Skeletal muscle cell (primary cell): ENCODE measurements around the gene CYP1A2.
"Not testable (repeated sequence)": the region's sequence is repeated elsewhere in the genome, so short reads cannot be mapped to it uniquely, and the experiment has no call there.

Source experiments
- DNase-seq: peaks from one replicate; pipeline ENCODE4 v3.0.0-alpha.2; 2010; ENCODE audit warnings: low read depth
- H3K4me3 ChIP-seq: 2 replicates; pipeline ENCODE4 v1.5.1; 2011; ENCODE audit warnings: low read depth, mild to moderate bottlenecking, control low read depth, low read length, moderate library complexity

CYP1A2 gene

DNA sequence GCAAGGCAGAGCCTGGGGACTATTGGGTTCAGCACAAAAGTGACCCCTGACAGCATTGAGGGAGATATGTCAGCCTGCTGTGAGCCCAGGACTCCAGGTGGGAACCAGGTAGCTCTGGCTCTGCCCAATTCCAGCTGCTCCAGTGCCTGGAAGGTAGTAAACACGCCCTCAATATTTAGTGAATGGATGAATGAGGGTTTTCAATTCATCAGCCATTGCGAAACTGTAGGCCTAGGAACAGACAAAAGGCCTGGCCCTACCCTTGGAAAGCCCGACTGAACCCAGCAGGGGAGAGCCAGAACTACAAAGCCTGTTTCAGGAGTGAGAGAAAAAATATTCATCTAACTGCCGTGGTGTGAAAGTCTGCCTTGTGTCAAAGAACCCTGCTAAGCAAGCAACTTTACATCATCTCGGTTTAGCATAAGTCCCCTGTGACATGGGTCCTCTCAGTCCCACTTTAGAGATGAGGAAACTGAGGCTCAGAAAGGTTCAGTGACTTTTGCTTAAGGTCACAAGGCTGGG lies 25.1 kb downstream of the CYP1A2 start:
- no peak for DNase-seq
- H3K4me3 ChIP-seq: no peak overlapping the region

DNA sequence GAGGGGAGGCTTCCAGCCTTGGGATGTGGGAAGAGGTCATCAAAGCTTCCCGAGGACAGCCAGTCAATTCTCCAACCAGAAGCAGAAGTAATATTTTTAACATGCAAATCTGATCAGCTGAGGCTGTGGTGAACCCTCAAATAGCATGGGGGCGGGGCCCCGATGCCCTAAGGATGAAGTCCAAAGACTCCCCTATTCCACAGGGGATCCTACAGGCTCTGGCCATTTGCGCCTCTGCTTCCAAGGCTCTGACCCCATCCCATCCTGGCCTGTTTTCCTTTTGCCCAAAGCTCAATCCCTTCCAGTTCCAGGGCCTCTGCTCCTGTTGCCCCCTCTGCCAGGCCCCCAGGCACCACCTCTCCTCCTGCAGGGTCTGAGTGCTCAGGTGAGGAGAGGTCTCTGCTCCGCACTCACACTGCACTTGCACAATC lies 26.5 kb downstream of the CYP1A2 start:
- no peak for DNase-seq
- H3K4me3 ChIP-seq: no peak overlapping the region

GRCh38 chr15:74775894-74776293 lies 27.2 kb downstream of the CYP1A2 start:
- no peak for DNase-seq

DNA sequence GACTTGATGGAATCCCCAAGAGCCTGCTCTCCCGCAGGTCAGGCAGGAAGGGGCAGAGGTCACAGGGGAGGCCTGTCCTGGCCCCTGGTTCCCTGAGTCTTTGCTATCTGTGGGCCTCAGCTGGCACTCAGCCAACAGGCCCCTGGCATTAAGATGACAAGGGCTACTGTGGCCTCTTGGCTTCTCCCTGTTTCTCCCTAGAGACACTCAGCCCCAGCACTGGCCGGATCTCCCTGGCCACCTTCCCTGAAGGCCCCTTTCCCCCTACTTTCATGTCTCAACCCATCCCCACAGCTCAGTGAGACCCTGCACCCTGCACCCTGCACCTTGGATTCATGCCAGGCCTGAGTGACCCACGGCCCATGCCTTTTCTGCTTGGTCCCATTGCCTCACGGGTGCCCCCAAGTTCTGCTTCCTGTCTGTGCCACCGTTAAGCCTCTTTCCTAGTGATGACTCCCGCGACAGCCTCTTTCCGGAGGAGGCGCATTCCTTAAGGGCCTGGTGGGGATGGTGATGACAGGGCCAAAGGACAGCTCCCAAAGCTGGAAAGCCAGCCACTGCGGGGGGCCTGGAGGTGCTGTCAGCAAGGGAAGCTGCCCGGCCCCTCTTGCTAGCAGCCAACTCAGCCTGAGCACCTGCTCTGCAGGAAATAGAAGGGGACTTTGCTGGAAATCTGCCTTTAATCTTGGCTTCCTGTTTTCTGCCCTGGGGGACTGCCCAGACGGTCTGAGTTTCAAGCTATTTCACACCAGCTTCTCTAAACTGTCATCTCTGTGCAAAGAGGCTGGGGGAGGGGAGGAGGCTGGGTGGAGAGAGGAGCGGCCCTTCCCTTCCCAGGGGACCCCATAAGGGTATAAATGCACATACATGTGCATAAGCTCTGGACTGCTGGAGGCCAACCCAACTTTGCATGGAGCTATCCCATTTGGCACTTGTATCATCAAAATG lies 28.4 kb downstream of the CYP1A2 start:
- no peak for DNase-seq
- H3K4me3 ChIP-seq: no peak overlapping the region

More at GRCh38 chr15:74775894-74776293, 27.2 kb downstream of the CYP1A2 start:
- no peak overlapping the region for H3K4me3 ChIP-seq

GRCh38 chr15:74777769-74778598 lies 29.3 kb downstream of the CYP1A2 start:
- DNase-seq: no peak
- no peak overlapping the region for H3K4me3 ChIP-seq

DNA sequence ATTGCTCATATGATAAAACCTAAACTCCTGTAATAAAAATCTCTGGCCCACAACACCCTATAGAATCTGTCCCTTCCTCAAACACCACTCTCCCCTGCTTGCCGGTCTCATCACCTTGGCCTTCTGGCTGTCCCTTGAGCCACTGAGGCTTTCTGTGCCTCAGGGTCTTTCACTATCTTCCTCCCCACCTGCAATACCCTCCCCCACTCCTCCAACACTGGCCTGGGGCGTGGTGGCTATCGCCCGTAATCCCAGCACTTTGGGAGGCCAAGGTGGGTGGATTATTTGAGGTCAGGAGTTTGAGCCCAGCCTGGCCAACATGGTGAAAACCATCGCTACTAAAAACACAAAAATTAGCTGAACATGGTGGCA lies 29.9 kb downstream of the CYP1A2 start:
- H3K4me3 ChIP-seq: no peak overlapping the region
- no peak for DNase-seq

DNA sequence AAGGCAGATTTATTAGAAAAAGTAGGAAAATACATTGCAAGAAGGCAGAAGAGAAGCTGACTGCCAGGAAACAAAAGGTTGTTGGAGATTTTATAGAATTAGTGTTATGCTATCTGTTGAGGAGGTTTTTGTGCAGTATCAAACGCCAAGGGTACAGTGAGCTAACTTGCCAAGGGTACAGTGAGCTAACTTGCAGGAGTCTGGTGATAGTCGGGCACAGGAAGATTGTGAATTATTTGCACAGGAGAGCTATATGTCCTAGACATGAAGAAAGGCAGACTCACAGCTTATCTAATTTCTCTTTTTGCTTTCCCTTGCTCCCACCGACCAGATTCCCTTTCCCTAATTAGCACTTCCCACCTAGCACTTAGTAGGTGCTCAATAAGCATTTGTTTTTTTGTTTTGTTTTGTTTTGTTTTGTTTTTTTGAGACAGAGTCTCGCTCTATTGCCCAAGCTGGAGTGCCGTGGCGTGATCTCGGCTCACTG lies 30.6 kb downstream of the CYP1A2 start:
- H3K4me3 ChIP-seq: no peak overlapping the region
- DNase-seq: no peak

- H3K4me3 ChIP-seq: no peak overlapping the region
- DNase-seq: no peak
These were observed 32.1 kb downstream of the CYP1A2 start for GRCh38 chr15:74780523-74781430.

DNA sequence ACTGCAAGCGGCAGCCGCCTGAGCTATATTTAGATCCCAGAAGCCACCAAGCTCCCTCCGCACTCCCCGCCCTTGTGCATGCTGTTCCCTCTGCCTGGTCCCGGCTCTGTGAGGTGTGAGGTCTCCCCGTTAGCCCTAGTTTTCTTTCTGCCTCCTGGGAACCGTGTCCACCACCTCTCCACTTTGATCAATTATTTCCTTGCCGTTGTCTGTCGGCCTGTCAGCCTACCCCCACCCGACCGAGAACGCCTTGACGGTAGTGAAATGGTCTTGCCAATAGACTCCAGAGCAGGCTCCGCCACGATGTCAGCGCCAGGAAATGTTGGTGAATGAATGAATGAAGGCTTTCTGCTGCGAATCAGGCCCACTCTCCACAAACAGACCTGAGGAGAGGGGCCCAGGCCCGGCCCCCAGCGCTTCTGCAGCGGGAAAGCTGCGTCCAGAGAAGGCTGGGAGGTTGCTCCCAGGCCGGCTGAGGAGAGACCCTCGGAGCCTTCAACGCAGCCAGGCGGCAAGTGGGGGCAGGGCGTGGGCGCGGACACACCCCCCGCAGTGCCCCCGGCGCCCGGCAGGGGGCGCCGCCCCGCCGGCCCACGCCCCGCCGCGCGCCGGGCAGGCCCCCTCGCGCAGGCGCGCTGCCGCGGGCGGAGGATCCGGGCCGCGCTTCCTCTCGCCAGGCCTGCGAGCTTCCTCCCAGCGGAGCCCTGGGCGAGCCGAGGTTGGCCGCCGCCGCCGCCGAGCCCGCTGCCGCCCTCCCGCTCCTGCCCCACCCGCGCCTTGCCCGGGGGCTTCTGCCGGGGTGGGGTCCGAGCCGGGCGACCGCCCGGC lies 33.0 kb downstream of the CYP1A2 start, which contains the start of gene CSK:
CSK (plus strand) TSS at position 650 of the 828 bp plus-strand sequence. CDS start 16,218 bp downstream, outside the sequence.
- no peak for DNase-seq
- peak within 1 kb of the TSS; percentile 87 for H3K4me3 ChIP-seq

DNA sequence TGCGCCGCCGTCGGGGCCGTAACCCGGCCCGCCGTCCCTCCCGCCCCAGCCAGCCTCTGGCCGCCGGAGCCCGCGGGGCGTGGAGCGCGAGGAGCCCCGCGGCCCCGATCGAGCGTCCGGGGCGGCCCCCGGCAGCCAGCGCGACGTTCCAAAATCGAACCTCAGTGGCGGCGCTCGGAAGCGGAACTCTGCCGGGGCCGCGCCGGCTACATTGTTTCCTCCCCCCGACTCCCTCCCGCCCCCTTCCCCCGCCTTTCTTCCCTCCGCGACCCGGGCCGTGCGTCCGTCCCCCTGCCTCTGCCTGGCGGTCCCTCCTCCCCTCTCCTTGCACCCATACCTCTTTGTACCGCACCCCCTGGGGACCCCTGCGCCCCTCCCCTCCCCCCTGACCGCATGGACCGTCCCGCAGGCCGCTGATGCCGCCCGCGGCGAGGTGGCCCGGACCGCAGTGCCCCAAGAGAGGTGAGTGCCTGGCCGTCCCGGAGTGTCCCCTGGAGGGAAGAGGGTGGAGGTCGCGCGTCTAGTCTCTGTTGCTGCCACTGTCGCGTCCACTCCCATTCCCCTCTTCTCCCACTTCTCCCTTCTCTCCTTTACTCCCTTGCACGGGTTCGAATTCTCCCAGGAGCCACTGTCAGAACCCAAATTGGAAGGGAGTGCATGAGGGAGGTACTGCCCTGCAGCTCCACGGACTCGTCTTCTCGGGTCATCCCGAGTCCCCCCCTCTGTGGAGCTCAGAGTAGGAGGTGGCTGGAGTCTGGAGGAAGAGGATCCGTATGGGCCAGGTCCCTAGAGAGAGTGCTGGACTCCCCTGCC lies 33.8 kb downstream of the CYP1A2 start:
- DNase-seq: no peak
- peak overlapping the region; percentile 87 for H3K4me3 ChIP-seq

DNA sequence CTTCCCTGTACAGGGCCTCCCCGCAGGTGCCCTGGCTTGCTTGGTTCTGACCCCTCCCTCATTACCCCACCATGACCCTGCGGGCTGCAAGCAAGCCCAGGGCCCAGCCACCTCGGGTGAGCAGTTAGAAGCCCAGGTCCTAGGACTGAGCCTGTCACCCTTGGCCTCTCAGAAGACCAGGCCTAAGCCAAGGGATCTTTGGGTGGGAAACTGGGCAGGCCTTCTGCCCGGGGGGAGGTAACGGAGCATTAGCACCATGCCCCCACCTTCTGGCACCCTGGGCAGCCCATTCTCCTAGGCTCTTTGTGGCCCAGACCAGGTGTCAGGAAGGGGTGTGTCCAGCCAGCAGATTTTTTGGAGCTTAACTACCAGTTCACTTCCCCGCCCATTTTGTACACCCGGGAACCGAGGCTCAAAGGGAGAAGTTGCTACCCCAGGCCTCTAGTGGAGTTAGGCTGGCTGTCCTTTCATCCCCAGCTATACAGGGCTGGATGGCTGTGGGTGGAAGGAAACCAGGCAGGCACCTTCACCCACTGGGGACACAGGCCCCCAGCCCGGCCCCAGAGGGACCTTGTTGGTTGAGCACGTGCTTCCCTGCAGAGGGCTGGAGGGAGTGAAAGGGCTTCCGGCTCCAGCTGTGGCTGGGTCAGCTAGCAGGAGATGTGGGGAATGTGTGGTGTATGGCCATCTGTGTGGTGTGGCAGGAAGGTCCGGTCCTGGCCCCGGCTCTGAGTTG lies 34.6 kb downstream of the CYP1A2 start:
- no peak for DNase-seq

DNA sequence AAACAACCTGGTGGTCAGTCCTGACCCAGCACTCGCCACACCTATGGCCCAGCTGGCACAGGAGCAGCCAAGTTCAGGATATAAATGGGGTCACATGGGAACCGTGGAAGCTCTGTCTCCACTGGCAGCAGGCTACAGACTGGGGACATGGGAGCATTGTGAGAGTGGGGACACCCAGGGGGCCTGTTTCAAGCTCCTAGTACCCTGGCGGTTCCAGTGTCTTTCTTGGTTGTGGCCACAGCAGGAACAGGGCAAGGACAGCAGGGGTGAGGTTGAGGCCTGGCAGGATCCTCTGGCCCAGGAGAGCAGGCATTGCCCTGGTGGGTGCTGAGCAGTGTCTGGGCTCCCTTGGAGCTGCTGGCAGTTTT lies 35.1 kb downstream of the CYP1A2 start:
- peak overlapping the region; percentile 87 for H3K4me3 ChIP-seq
- no peak for DNase-seq

More for the DNA sequence above, 34.6 kb downstream of the CYP1A2 start:
- peak overlapping the region; percentile 87 for H3K4me3 ChIP-seq

DNA sequence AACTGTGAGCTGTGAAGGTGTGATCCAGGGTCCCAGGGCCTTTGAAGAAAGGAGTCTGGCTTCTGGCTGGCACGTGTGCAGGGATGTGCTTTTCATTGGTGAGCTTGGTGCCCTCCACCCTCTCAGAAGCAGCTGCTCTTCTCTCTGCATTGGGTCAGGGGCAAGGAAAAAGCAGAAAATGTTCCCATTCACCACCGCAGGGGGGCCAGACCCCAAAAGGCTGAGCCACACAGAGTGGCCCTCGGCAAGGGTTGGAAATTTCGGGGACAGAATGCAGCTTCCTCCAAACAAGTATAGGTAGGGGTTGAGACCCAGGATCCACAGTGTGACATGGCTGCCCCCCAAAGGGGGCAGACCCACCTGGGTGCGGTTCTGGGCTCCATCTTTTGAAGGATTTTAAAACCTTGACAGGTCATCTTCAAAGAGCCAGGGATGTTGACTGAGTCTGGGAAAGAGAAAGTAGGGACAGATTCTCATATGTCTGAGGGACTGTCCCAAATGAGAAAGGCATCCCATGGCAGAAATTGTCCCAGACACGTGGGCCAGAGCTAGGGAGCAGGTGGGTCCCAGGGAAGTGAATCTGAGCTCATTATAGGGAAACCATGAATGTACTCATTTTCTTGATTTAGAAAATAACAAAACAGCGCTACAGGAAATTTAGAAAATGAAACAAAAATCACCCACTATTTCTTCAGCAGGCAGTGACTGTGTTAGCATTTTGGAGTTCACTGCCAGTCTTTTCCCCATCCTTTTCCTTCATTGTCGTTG lies 36.0 kb downstream of the CYP1A2 start:
- DNase-seq: no peak
- no peak overlapping the region for H3K4me3 ChIP-seq

GRCh38 chr15:74785194-74786032 lies 36.8 kb downstream of the CYP1A2 start:
- no peak overlapping the region for H3K4me3 ChIP-seq
- no peak for DNase-seq

- not testable (repeated sequence) for DNase-seq, H3K4me3 ChIP-seq
These were observed 37.4 kb downstream of the CYP1A2 start for GRCh38 chr15:74786081-74786480.
